OCI-LY1 (cell line): ENCODE data around the gene GLDN.

Experiments used
- EZH2 ChIP-seq: fragments of 200-600 bp; sonication (generic), shearing (Covaris generic); IDR thresholded peaks from 2 replicates; pipeline ENCODE4 v1.8.0; 2017; ENCODE audit warnings: borderline replicate concordance, mixed run types, mild to moderate bottlenecking, antibody characterized with exemption, low read length, moderate library complexity, mixed read lengths
- TF ChIP-seq, protein P1 (sequence below): fragments of 200-600 bp; sonication (generic), shearing (Covaris generic); IDR thresholded peaks from 2 replicates; pipeline ENCODE4 v1.5.1; 2017; ENCODE audit warnings: mild to moderate bottlenecking, antibody characterized with exemption, low read length, moderate library complexity, mixed read lengths

- no peak for TF ChIP-seq EZH2
- TF ChIP-seq, protein P1, sequence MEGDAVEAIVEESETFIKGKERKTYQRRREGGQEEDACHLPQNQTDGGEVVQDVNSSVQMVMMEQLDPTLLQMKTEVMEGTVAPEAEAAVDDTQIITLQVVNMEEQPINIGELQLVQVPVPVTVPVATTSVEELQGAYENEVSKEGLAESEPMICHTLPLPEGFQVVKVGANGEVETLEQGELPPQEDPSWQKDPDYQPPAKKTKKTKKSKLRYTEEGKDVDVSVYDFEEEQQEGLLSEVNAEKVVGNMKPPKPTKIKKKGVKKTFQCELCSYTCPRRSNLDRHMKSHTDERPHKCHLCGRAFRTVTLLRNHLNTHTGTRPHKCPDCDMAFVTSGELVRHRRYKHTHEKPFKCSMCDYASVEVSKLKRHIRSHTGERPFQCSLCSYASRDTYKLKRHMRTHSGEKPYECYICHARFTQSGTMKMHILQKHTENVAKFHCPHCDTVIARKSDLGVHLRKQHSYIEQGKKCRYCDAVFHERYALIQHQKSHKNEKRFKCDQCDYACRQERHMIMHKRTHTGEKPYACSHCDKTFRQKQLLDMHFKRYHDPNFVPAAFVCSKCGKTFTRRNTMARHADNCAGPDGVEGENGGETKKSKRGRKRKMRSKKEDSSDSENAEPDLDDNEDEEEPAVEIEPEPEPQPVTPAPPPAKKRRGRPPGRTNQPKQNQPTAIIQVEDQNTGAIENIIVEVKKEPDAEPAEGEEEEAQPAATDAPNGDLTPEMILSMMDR = no peak
Observed at GRCh38 chr15:51307325-51307724, 34.1 kb upstream of the GLDN start.
